Esophagus muscularis mucosa (tissue), 4 donors: Measurements from ENCODE around the gene SPOP. TPM values are rescaled to one million over a fixed set of nuclear protein-coding genes. Genes with fewer than 3 reads are reported as not detected.
A peak's percentile ranks its signal among the peaks of the same experiment; 100 is the strongest.
"Not testable (repeated sequence)": the region's sequence is repeated elsewhere in the genome, so short reads cannot be mapped to it uniquely, and the experiment has no call there.

Source experiments
- DNase-seq: peaks from one replicate; pipeline ENCODE4 v3.0.0-alpha.2; 2017; ENCODE audit errors: extremely low spot score
- H3K27ac ChIP-seq, 4 donors: fragments of 200-600 bp; sonication (generic); replicated peaks in 1 of 4; 1 replicate in 3 of 4; 2 replicates in 1 of 4; pipeline ENCODE4 v1.5.1; 2016 to 2019; ENCODE audit warnings: mild to moderate bottlenecking in 1 of 4
- H3K27me3 ChIP-seq, 4 donors: fragments of 200-600 bp; sonication (generic); one replicate each; pipeline versions ENCODE4 v1.5.1 to v1.6.0; 2016 to 2019
- H3K36me3 ChIP-seq, 4 donors: fragments of 200-600 bp; sonication (generic); one replicate each; pipeline ENCODE4 v1.5.1; 2016 to 2019
- H3K4me1 ChIP-seq, 4 donors: fragments of 200-600 bp; sonication (generic); one replicate each; pipeline ENCODE4 v1.5.1; 2016 to 2019
- H3K4me3 ChIP-seq, 4 donors: fragments of 200-600 bp; sonication (generic); 1 replicate in 2 of 4; 2 replicates in 2 of 4; pipeline ENCODE4 v1.5.1; 2016 to 2019; ENCODE audit warnings: mild to moderate bottlenecking in 4 of 4, moderate library complexity in 1 of 4
- H3K9me3 ChIP-seq, 4 donors: fragments of 200-600 bp; sonication (generic); 1 replicate in 3 of 4; 2 replicates in 1 of 4; pipeline ENCODE4 v1.5.1; 2016 to 2019
- EP300 ChIP-seq: sonication (generic); formaldehyde crosslinking; IDR thresholded peaks from one replicate; pipeline ENCODE4 v1.6.1; 2017; ENCODE audit warnings: antibody characterized with exemption
- POLR2A ChIP-seq: fragments of 450-650 bp; IDR thresholded peaks from one replicate; pipeline ENCODE4 v1.6.1; 2017; ENCODE audit warnings: antibody characterized with exemption, moderate library complexity, mild to moderate bottlenecking, low read depth
- POLR2AphosphoS5 ChIP-seq, 2 donors: sonication (generic); formaldehyde crosslinking; IDR thresholded peaks; one replicate each; pipeline ENCODE4 v1.6.1; 2017; ENCODE audit warnings: antibody characterized with exemption in 2 of 2
- WGBS: methylation state at CpG from one replicate; pipeline ENCODE4 v1.1.5; 2018; 5-methylcytosine and 5-hydroxymethylcytosine counted together
- intact Hi-C: fragments of 100-400 bp; cut with DNase I; formaldehyde crosslinking; loops from one replicate; pipeline ENCODE4 v1.15.1; 2023
- total RNA-seq, 4 donors: library from RNA; depleted of rRNA; stranded (reverse); fragments of >200 nt; gene quantifications; one replicate each; pipeline versions ENCODE4 v1.1.0 to v1.2.1, GENCODE V29; 2016
- TF ChIP-seq, protein P1 (sequence below), 3 experiments: fragments of 200-600 bp in 2 of 3; fragments of 450-650 bp in 1 of 3; sonication (generic) in 2 of 3; IDR thresholded peaks; one replicate each; pipeline ENCODE4 v1.5.1; 2017 to 2019; ENCODE audit warnings: antibody characterized with exemption in 3 of 3, mild to moderate bottlenecking in 2 of 3, moderate library complexity in 1 of 3

SPOP gene
- total RNA-seq, 4 donors from 2014 or later = 156 to 304 (median 185) TPM

DNA sequence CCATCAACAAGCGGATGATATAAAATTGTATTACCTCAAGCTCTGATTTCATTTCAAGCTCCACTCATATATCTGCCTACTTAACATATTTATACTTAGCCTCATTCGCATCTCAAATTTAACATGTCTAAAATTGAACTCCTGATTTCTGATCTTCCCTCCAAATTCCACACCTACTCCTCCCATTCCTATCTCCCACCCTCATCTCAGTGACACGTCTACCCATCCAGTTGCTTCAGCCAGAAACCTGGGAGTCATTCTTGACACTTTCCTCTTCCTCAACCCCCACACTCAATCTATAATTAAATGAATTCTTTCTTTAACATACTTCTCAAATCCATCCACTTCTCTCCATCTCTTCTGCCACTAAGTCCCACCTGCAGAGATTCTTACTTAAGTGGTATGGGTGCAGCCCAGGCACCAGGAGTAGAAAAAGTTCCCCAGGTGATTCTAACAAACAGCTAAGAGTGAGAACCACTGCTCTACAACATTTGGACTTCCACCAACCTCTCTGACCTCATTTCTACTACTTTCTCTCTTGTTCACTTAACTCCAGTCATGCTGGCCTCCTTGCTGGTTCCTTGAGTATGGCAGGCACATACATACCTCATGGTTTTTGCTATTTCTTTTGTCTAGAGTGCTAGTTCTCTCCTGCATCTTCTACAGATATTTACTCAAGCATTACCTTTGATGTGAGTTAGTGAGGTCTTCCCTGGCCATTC, 18.1 kb downstream of the SPOP start:
- WGBS = 85% methylated on average over 3 of the region's 3 CpGs

DNA sequence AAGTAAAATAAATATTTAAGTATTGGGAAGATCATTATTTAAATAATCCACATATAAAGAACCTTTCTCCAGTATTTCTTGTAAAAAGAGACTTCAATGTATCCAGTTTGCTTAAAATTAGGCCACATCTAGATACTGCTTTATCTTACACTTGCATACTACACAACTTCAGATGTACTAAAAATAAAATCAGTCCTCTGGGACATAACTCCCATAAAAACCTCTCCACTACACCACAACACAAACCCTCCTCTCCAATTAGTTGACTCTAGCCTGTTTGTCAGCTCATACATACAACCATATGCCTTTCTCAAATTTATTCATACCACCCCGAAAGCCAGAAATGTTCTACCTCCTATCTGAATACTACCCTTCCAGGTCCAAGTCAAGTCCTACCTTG, 21.6 kb downstream of the SPOP start:
- Histone ChIP-seq H3K27ac (peak overlapping the region in 3 of 4 donors; percentile 15 to 39 (median 22)), H3K4me1 (peaks cover 35 to 72% (median 68%) of the 10 kb centered on the region in 4 donors)

More for the DNA sequence above, 18.1 kb downstream of the SPOP start:
- Histone ChIP-seq H3K4me1 (peaks cover 29 to 65% (median 57%) of the 10 kb centered on the region in 4 donors), H3K4me3 (no peak overlapping the region), H3K27me3 (no peaks in the 10 kb centered on the region), H3K9me3 (no peaks in the 10 kb centered on the region), H3K27ac (no peak overlapping the region), H3K36me3 (peaks cover 0 to 5% (median 0%) of the 10 kb centered on the region in 4 donors)
- intact Hi-C loops = no loop called here
- TF ChIP-seq POLR2A = no peak
- TF ChIP-seq EP300 = no peak
- TF ChIP-seq, protein P1, sequence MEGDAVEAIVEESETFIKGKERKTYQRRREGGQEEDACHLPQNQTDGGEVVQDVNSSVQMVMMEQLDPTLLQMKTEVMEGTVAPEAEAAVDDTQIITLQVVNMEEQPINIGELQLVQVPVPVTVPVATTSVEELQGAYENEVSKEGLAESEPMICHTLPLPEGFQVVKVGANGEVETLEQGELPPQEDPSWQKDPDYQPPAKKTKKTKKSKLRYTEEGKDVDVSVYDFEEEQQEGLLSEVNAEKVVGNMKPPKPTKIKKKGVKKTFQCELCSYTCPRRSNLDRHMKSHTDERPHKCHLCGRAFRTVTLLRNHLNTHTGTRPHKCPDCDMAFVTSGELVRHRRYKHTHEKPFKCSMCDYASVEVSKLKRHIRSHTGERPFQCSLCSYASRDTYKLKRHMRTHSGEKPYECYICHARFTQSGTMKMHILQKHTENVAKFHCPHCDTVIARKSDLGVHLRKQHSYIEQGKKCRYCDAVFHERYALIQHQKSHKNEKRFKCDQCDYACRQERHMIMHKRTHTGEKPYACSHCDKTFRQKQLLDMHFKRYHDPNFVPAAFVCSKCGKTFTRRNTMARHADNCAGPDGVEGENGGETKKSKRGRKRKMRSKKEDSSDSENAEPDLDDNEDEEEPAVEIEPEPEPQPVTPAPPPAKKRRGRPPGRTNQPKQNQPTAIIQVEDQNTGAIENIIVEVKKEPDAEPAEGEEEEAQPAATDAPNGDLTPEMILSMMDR (IDR thresholded peaks at IDR 0.05) = no peak
- TF ChIP-seq POLR2AphosphoS5 (IDR thresholded peaks at IDR 0.05) = no peak
- no peak for DNase-seq

DNA sequence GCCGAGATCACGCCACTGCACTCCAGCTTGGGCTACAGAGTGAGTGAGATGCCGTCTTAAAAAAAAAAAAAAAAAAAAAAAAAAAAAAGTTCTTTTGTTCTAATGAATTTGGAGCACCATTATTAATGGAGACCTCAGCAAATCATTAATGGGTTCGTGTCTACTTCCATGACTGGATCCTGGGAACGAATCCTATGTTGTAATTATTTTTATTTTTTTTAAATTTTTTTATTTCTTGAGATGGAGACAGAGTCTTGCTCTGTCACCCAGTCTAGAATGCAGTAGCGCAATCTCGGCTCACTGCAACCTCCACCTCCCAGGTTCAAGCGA, 30.7 kb downstream of the SPOP start:
- 76% methylated on average over 8 of the region's 8 CpGs for WGBS
- TF ChIP-seq EP300 (no peak), POLR2A (no peak), POLR2AphosphoS5 (IDR thresholded peaks at IDR 0.05) (no peak)
- TF ChIP-seq, protein P1 (IDR thresholded peaks at IDR 0.05) = no peak
- intact Hi-C loops = loop anchor here (5.0 kb wide), 1 partner anchor 45 kb away; no protein-coding TSS in a partner anchor
- DNase-seq = no peak
- Histone ChIP-seq H3K4me1 (peaks cover 26 to 87% (median 63%) of the 10 kb centered on the region in 4 donors), H3K9me3 (no peaks in the 10 kb centered on the region), H3K27me3 (no peaks in the 10 kb centered on the region), H3K36me3 (no peaks in the 10 kb centered on the region), H3K4me3 (peak overlapping the region; percentile 41 to 53 (median 48)), H3K27ac (peak overlapping the region; percentile 83 to 93 (median 88))

More for the DNA sequence above, 21.6 kb downstream of the SPOP start:
- TF ChIP-seq POLR2A = no peak
- intact Hi-C loops = no loop called here
- 94% methylated on average over 1 of the region's 1 CpG for WGBS
- H3K4me3 ChIP-seq = no peak overlapping the region
- no peaks in the 10 kb centered on the region for H3K9me3 ChIP-seq
- DNase-seq = no peak
- no peaks in the 10 kb centered on the region for H3K27me3 ChIP-seq
- peaks cover 0 to 5% (median 0%) of the 10 kb centered on the region in 4 donors for H3K36me3 ChIP-seq

DNA sequence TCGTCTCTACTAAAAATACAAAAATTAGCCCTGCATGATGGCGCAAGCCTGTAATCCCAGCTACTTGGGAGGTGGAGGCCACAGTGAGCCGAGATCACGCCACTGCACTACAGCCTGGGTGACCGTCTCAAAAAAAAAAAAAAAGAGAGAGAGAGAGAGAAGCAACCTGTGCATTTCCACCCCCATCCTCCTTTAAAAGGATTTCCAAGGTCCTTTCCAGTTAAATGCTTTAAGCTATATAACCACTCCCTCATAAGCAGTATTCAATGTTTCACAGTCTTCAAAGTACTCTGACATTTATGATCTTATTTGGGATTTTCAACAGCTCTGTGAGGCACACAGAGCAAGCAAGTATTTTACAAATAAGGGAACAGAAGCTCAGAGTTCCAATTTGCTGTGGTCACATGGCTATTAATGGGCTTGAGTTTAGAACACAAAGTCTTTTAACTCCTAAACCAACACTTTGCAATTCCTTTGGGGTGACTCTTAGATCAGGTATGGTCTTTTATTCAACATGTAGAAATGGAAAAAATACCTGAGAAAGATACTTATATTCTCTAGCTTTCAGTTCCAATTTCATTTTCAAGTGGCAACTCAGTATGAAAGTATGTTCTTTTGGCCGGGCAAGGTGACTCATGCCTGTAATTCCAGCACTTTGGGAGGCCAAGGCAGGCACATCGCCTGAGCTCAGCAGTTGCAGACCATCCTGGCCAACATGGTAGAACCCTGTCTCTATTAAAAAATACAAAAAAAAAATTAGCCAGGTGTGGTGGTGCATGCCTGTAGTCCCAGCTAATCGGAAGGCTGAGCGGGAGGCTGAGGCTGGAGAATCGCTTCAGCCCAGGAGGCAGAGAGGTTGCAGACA, 31.3 kb downstream of the SPOP start:
- Histone ChIP-seq H3K9me3 (no peaks in the 10 kb centered on the region), H3K27ac (peak overlapping the region; percentile 83 to 93 (median 88)), H3K36me3 (no peaks in the 10 kb centered on the region), H3K4me3 (peak overlapping the region; percentile 41 to 53 (median 48)), H3K4me1 (peaks cover 30 to 83% (median 66%) of the 10 kb centered on the region in 4 donors), H3K27me3 (no peaks in the 10 kb centered on the region)
- TF ChIP-seq POLR2A = no peak
- TF ChIP-seq, protein P1 (IDR thresholded peaks at IDR 0.05) = no peak
- TF ChIP-seq POLR2AphosphoS5 (IDR thresholded peaks at IDR 0.05) = peak; percentile 30 to 85
- peak; percentile 46 for TF ChIP-seq EP300
- intact Hi-C loops = loop anchor here (5.0 kb wide), 1 partner anchor 46 kb away; no protein-coding TSS in a partner anchor
- 61% methylated on average over 10 of the region's 10 CpGs for WGBS
- no peak for DNase-seq

DNA sequence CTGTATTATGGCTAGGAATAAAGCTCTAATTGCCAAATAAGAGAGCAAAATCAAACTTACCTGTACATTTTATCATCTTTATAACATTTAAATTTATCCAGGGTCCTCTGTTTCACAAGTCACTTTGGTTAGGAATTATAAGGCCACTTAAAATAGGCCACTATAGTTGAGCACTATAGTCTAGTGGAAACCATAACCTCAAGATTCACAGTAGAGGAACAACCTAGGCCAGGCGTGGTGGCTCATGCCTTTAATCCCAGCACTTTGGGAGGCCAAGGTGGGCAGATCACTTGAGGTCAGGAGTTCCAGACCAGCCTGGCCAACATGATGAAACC, 31.9 kb downstream of the SPOP start:
- peak overlapping the region; percentile 41 to 53 (median 48) for H3K4me3 ChIP-seq
- 30% methylated on average over 1 of the region's 1 CpG for WGBS
- peaks cover 33 to 83% (median 69%) of the 10 kb centered on the region in 4 donors for H3K4me1 ChIP-seq
- not testable (repeated sequence) for H3K9me3 ChIP-seq, H3K36me3 ChIP-seq, DNase-seq, H3K27me3 ChIP-seq
- intact Hi-C loops = loop anchor here (5.0 kb wide), 1 partner anchor 46 kb away; no protein-coding TSS in a partner anchor
- peak overlapping the region; percentile 83 to 93 (median 88) for H3K27ac ChIP-seq
